ENCODE data around the gene SPPL3. TPM values are rescaled to one million over a fixed set of nuclear protein-coding genes. Genes with fewer than 3 reads are reported as not detected.
"Not testable (repeated sequence)": the region's sequence is repeated elsewhere in the genome, so short reads cannot be mapped to it uniquely, and the experiment has no call there.

SPPL3 gene
- total RNA-seq, 1 experiment from 2014 or later, result 39.7 TPM

GRCh38 chr12:120838629-120839383, 65.4 kb downstream of the SPPL3 start:
- POLR2A ChIA-PET, result not testable (repeated sequence)
- peaks cover 25% of the 10 kb centered on the region; the same call in 1 of the 2 replicates for H3K79me2 ChIP-seq (ENCODE audit: insufficient read depth, low read length)

GRCh38 chr12:120836114-120836684, 68.0 kb downstream of the SPPL3 start:
- TF ChIP-seq JUND (IDR thresholded peaks at IDR 0.05), result no peak
- TF ChIP-seq YY1 (IDR thresholded peaks at IDR 0.05; ENCODE audit: extremely low read depth, insufficient replicate concordance, low read depth, low read length), result no peak
- TF ChIP-seq ATF3 (IDR thresholded peaks at IDR 0.05), result no peak
- no peak for TF ChIP-seq POLR2A (IDR thresholded peaks at IDR 0.05; ENCODE audit: borderline replicate concordance, extremely low read depth, insufficient read depth, insufficient read length)
- TF ChIP-seq SIN3A (IDR thresholded peaks at IDR 0.05; ENCODE audit: low read depth), result no peak
- TF ChIP-seq REST (IDR thresholded peaks at IDR 0.05; ENCODE audit: low read depth), result no peak
- TF ChIP-seq EZH2phosphoT487 (IDR thresholded peaks at IDR 0.05; ENCODE audit: borderline replicate concordance), result no peak
- no peak for TF ChIP-seq CEBPB (IDR thresholded peaks at IDR 0.05; ENCODE audit: low read depth)
- no peak for TF ChIP-seq EZH2 (IDR thresholded peaks at IDR 0.05)
- DNase-seq (ENCODE audit: low read depth, low spot score) (no peak), ATAC-seq (no peak)
- Histone ChIP-seq H3K9ac (ENCODE audit: low read length) (no peak overlapping the region), H3K9me3 (ENCODE audit: control insufficient read depth in 1 of 2, insufficient read depth in 1 of 2, low read depth in 1 of 2, low read length in 2 of 2) (no peaks in the 10 kb centered on the region), H3K4me3 (replicated peaks in 1 of 2; ENCODE audit: low read depth in 1 of 2, low read length in 2 of 2) (no peak overlapping the region), H2AFZ (ENCODE audit: low read depth, low read length, poor library complexity, severe bottlenecking) (no peak overlapping the region), H3K4me1 (ENCODE audit: control insufficient read depth in 1 of 2, insufficient read depth in 2 of 2, low read length in 2 of 2) (no peaks in the 10 kb centered on the region), H3K27ac (ENCODE audit: low read depth, low read length) (no peak overlapping the region), H3K4me2 (ENCODE audit: low read length) (no peak overlapping the region), H3K9me2 (ENCODE audit: insufficient read depth) (no peaks in the 10 kb centered on the region), H3K36me3 (ENCODE audit: control insufficient read depth in 1 of 2, insufficient read depth in 2 of 2, low read length in 2 of 2) (no peaks in the 10 kb centered on the region), H3K79me2 (ENCODE audit: insufficient read depth, low read length) (peaks cover 26% of the 10 kb centered on the region; the same call in 1 of the 2 replicates), H3K27me3 (ENCODE audit: insufficient read depth, low read length) (no peaks in the 10 kb centered on the region), H4K20me1 (ENCODE audit: insufficient read depth) (no peaks in the 10 kb centered on the region)
- no TSS peak for BruUV-seq (replicated peaks)
- ChIA-PET POLR2A (no interaction called here), CTCF (no interaction called here), RAD21 (ENCODE audit: low non-redundant PET in 1 of 2, low total read pairs in 2 of 2, uncharacterized antibody in 2 of 2, unreplicated experiment in 2 of 2) (no interaction called here)
- intact Hi-C loops (cut with micrococcal nuclease), result no loop called here

More at GRCh38 chr12:120838629-120839383, 65.4 kb downstream of the SPPL3 start:
- RAD21 ChIA-PET (ENCODE audit: low non-redundant PET in 1 of 2, low total read pairs in 2 of 2, uncharacterized antibody in 2 of 2, unreplicated experiment in 2 of 2); H3K9me3 ChIP-seq (ENCODE audit: control insufficient read depth in 1 of 2, insufficient read depth in 1 of 2, low read depth in 1 of 2, low read length in 2 of 2); H4K20me1 ChIP-seq (ENCODE audit: insufficient read depth); H3K9me2 ChIP-seq (ENCODE audit: insufficient read depth); ATAC-seq; H3K27me3 ChIP-seq (ENCODE audit: insufficient read depth, low read length); intact Hi-C loops (cut with micrococcal nuclease); H3K9ac ChIP-seq (ENCODE audit: low read length); H2AFZ ChIP-seq (ENCODE audit: low read depth, low read length, poor library complexity, severe bottlenecking); BruUV-seq (replicated peaks); H3K4me3 ChIP-seq (replicated peaks in 1 of 2; ENCODE audit: low read depth in 1 of 2, low read length in 2 of 2); H3K27ac ChIP-seq (ENCODE audit: low read depth, low read length); H3K4me1 ChIP-seq (ENCODE audit: control insufficient read depth in 1 of 2, insufficient read depth in 2 of 2, low read length in 2 of 2); H3K4me2 ChIP-seq (ENCODE audit: low read length); H3K36me3 ChIP-seq (ENCODE audit: control insufficient read depth in 1 of 2, insufficient read depth in 2 of 2, low read length in 2 of 2); DNase-seq (ENCODE audit: low read depth, low spot score); CTCF ChIA-PET: not testable (repeated sequence)

Measured in HCT116 (cell line).